Glutamatergic neuron (in vitro differentiated cells): Measurements from ENCODE around the gene MPND. TPM values are rescaled to one million over a fixed set of nuclear protein-coding genes. Genes with fewer than 3 reads are reported as not detected.

Experiments
- DNase-seq: peaks from one replicate; pipeline ENCODE4 v3.0.0; 2022
- H3K27ac Mint-ChIP-seq: one replicate; pipeline ENCODE4 v1.8.0; 2020; ENCODE audit warnings: mild to moderate bottlenecking, mixed read lengths, inconsistent platforms; ENCODE audit not compliant: unreplicated experiment
- H3K27me3 Mint-ChIP-seq: one replicate; pipeline ENCODE4 v1.8.0; 2020; ENCODE audit warnings: mild to moderate bottlenecking, moderate library complexity, mixed read lengths, inconsistent platforms; ENCODE audit not compliant: unreplicated experiment
- H3K36me3 Mint-ChIP-seq: one replicate; pipeline ENCODE4 v1.8.0; 2020; ENCODE audit warnings: mild to moderate bottlenecking, mixed read lengths, inconsistent platforms; ENCODE audit not compliant: unreplicated experiment
- H3K4me1 Mint-ChIP-seq: one replicate; pipeline ENCODE4 v1.8.0; 2020; ENCODE audit warnings: mild to moderate bottlenecking, low read depth, mixed read lengths, inconsistent platforms; ENCODE audit not compliant: unreplicated experiment
- H3K4me3 Mint-ChIP-seq: one replicate; pipeline ENCODE4 v1.8.0; 2020; ENCODE audit warnings: mild to moderate bottlenecking, mixed read lengths, inconsistent platforms; ENCODE audit not compliant: unreplicated experiment
- H3K9me3 Mint-ChIP-seq: one replicate; pipeline ENCODE4 v1.8.0; 2020; ENCODE audit warnings: mild to moderate bottlenecking, moderate library complexity, mixed read lengths, inconsistent platforms; ENCODE audit not compliant: unreplicated experiment
- total RNA-seq: library from RNA; stranded (reverse); fragmentation: NEBNext Ultra II Directional; extraction: Animal tissue kit (Norgen Biotek cat#: 25700); gene quantifications from one replicate; pipeline ENCODE4 v1.2.1, GENCODE V29; 2021; ENCODE audit not compliant: unreplicated experiment
- TF ChIP-seq, protein P1 (sequence below): fragments of 200-600 bp; sonication (generic); IDR thresholded peaks from one replicate; pipeline ENCODE4 v1.5.0; 2021; ENCODE audit not compliant: partially characterized antibody, unreplicated experiment

Gene MPND
- total RNA-seq, 1 donor from 2014 or later: 56.7 TPM

DNA sequence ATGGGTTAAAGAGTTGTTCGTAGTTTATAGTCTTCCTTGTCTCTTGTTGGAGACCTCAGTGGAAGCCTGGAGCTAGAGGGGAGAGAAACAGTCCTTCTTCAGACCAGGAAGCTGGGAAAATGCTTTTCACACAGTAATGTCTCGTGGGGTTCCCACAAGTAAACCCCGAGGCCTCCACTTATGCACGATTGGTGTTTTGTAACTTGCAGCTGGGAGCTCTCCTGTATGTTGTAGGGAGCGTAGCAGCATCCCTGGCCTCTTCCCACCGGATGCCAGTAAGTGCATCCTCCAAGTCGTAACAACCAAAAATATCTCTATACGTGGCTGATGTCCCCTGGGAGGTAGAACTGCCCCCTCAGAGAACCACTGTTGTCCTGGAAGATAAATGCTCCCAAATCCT is 62.6 kb downstream of the MPND start:
- Mint-ChIP-seq H3K36me3 (no peaks in the 10 kb centered on the region), H3K27me3 (peaks cover 4% of the 10 kb centered on the region)

GRCh38 chr19:4406626-4407025 is 63.3 kb downstream of the MPND start:
- H3K27me3 Mint-ChIP-seq: peaks cover 4% of the 10 kb centered on the region
- H3K27ac Mint-ChIP-seq: no peak overlapping the region
- peaks cover 11% of the 10 kb centered on the region for H3K4me1 Mint-ChIP-seq
- DNase-seq: no peak
- TF ChIP-seq, protein P1, sequence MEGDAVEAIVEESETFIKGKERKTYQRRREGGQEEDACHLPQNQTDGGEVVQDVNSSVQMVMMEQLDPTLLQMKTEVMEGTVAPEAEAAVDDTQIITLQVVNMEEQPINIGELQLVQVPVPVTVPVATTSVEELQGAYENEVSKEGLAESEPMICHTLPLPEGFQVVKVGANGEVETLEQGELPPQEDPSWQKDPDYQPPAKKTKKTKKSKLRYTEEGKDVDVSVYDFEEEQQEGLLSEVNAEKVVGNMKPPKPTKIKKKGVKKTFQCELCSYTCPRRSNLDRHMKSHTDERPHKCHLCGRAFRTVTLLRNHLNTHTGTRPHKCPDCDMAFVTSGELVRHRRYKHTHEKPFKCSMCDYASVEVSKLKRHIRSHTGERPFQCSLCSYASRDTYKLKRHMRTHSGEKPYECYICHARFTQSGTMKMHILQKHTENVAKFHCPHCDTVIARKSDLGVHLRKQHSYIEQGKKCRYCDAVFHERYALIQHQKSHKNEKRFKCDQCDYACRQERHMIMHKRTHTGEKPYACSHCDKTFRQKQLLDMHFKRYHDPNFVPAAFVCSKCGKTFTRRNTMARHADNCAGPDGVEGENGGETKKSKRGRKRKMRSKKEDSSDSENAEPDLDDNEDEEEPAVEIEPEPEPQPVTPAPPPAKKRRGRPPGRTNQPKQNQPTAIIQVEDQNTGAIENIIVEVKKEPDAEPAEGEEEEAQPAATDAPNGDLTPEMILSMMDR: no peak
- no peaks in the 10 kb centered on the region for H3K9me3 Mint-ChIP-seq
- H3K4me3 Mint-ChIP-seq: no peak overlapping the region
- H3K36me3 Mint-ChIP-seq: no peaks in the 10 kb centered on the region

More for the DNA sequence above, 62.6 kb downstream of the MPND start:
- no peak overlapping the region for H3K27ac Mint-ChIP-seq
- TF ChIP-seq, protein P1: no peak
- DNase-seq: no peak
- H3K4me1 Mint-ChIP-seq: peaks cover 11% of the 10 kb centered on the region
- H3K9me3 Mint-ChIP-seq: no peaks in the 10 kb centered on the region
- H3K4me3 Mint-ChIP-seq: peak overlapping the region; percentile 28

GRCh38 chr19:4409123-4409933 is 66.0 kb downstream of the MPND start:
- Mint-ChIP-seq H3K36me3 (no peaks in the 10 kb centered on the region), H3K9me3 (no peaks in the 10 kb centered on the region), H3K4me1 (peaks cover 9% of the 10 kb centered on the region), H3K4me3 (peak overlapping the region; percentile 6), H3K27me3 (peaks cover 4% of the 10 kb centered on the region), H3K27ac (peak overlapping the region; percentile 43)
- TF ChIP-seq, protein P1: no peak
- no peak for DNase-seq

Other genes starting within 250 kb of the MPND start
- 148 TPM for gene MAP2K2, start 219.4 kb upstream of the MPND start, total RNA-seq
- gene CREB3L3, start 189.9 kb upstream of the MPND start, total RNA-seq: not detected
- gene SIRT6, start 161.0 kb upstream of the MPND start, total RNA-seq: 48.3 TPM
- 6.1 TPM for gene ANKRD24, start 160.9 kb upstream of the MPND start, total RNA-seq
- gene EBI3, start 114.0 kb upstream of the MPND start, total RNA-seq: not detected
- gene YJU2, start 96.5 kb upstream of the MPND start, total RNA-seq: 18.7 TPM
- gene SHD, start 64.3 kb upstream of the MPND start, total RNA-seq: 254 TPM
- gene TMIGD2, start 41.2 kb upstream of the MPND start, total RNA-seq: not detected
- 156 TPM for gene FSD1, start 39.0 kb upstream of the MPND start, total RNA-seq
- 18.1 TPM for gene STAP2, start 4.7 kb upstream of the MPND start, total RNA-seq
- 56.3 TPM for gene SH3GL1, start 57.0 kb downstream of the MPND start, total RNA-seq
- 20.5 TPM for gene CHAF1A, start 59.1 kb downstream of the MPND start, total RNA-seq
- gene UBXN6, start 114.2 kb downstream of the MPND start, total RNA-seq: 47.9 TPM
- 118 TPM for gene HDGFL2, start 128.7 kb downstream of the MPND start, total RNA-seq
- gene PLIN4, start 174.9 kb downstream of the MPND start, total RNA-seq: 0.27 TPM
- 0.54 TPM for gene PLIN5, start 191.7 kb downstream of the MPND start, total RNA-seq
- gene LRG1, start 196.5 kb downstream of the MPND start, total RNA-seq: 1.0 TPM
- 234 TPM for gene SEMA6B, start 216.1 kb downstream of the MPND start, total RNA-seq